HCT116 (cell line): ENCODE measurements around the gene LINGO3.

Experiments used
- CEBPB ChIP-seq: IDR thresholded peaks from 2 replicates; pipeline ENCODE4 v1.6.1; 2012; ENCODE audit warnings: low read depth
- CTCF ChIP-seq, 3 experiments: fragments of 200-600 bp in 1 of 3; sonication (generic) in 1 of 3; IDR thresholded peaks in 2 of 3; conservative IDR thresholded peaks in 1 of 3; 2 replicates each; pipeline ENCODE4 v1.5.1; 2012 to 2017; ENCODE audit warnings: low read depth in 2 of 3, low read length in 2 of 3, antibody characterized with exemption in 1 of 3, borderline replicate concordance in 1 of 3, control low read depth in 1 of 3, mild to moderate bottlenecking in 1 of 3, mixed read lengths in 1 of 3, mixed run types in 1 of 3, moderate library complexity in 1 of 3; ENCODE audit not compliant: insufficient read depth in 1 of 3
- EZH2phosphoT487 ChIP-seq: fragments of 200-600 bp; IDR thresholded peaks from 2 replicates; pipeline ENCODE4 v1.6.1; 2018; ENCODE audit warnings: antibody characterized with exemption, borderline replicate concordance
- JUND ChIP-seq: IDR thresholded peaks from 2 replicates; pipeline ENCODE4 v1.6.1; 2012
- MAX ChIP-seq: IDR thresholded peaks from 2 replicates; pipeline ENCODE4 v1.6.1; 2012
- POLR2A ChIP-seq: IDR thresholded peaks from 2 replicates; pipeline ENCODE4 v1.7.0; 2011; ENCODE audit warnings: borderline replicate concordance; ENCODE audit not compliant: insufficient read depth, insufficient read length; ENCODE audit errors: extremely low read depth
- REST ChIP-seq: IDR thresholded peaks from 2 replicates; pipeline ENCODE4 v1.6.1; 2012; ENCODE audit warnings: low read depth
- SIN3A ChIP-seq: IDR thresholded peaks from 2 replicates; pipeline ENCODE4 v1.6.1; 2012; ENCODE audit warnings: low read depth
- SP1 ChIP-seq: IDR thresholded peaks from 2 replicates; pipeline ENCODE4 v1.6.1; 2012; ENCODE audit warnings: low read depth
- YY1 ChIP-seq: IDR thresholded peaks from 2 replicates; pipeline ENCODE4 v1.6.1; 2011; ENCODE audit warnings: low read length, low read depth, moderate library complexity, mild to moderate bottlenecking; ENCODE audit not compliant: insufficient replicate concordance; ENCODE audit errors: extremely low read depth

GRCh38 chr19:2345794-2346663, 38.1 kb upstream of the LINGO3 start:
- TF ChIP-seq CEBPB: no peak
- TF ChIP-seq CTCF (IDR thresholded peaks at IDR 0.05 in 2 of 3, conservative IDR thresholded peaks at IDR 0.05 in 1 of 3; ENCODE audit: borderline replicate concordance in 1 of 3, insufficient read depth in 1 of 3, low read depth in 2 of 3, low read length in 2 of 3): no peak
- TF ChIP-seq REST: no peak
- no peak for TF ChIP-seq POLR2A
- TF ChIP-seq JUND: no peak
- no peak for TF ChIP-seq SIN3A
- TF ChIP-seq EZH2phosphoT487: no peak
- TF ChIP-seq MAX: no peak; the same call in 1 of the 2 replicates
- TF ChIP-seq SP1: no peak
- no peak for TF ChIP-seq YY1
